ENCODE measurements around the gene TMEM115. TPM values are rescaled to one million over a fixed set of nuclear protein-coding genes. Genes with fewer than 3 reads are reported as not detected.

Gene TMEM115
- total and polyA plus RNA-seq, 2 of the 4 experiments (the other 2 are of a cell fraction): 35.3 to 47.3 TPM

- TF ChIP-seq CTCF (conservative IDR thresholded peaks at IDR 0.05; ENCODE audit: low read depth, low read length): no peak
Observed at GRCh38 chr3:50319181-50319893, 40.0 kb downstream of the TMEM115 start (continued).

- Histone ChIP-seq H2BK5ac (ENCODE audit: low read depth, low read length, poor library complexity, severe bottlenecking) (no peak overlapping the region), H2BK120ac (ENCODE audit: low read depth, low read length) (no peak overlapping the region), H3K27ac (ENCODE audit: insufficient read depth, low read length) (no peak overlapping the region), H3K23ac (ENCODE audit: low read depth, low read length) (no peak overlapping the region), H4K8ac (ENCODE audit: low read depth in 2 of 2, low read length in 2 of 2) (no peak overlapping the region), H3K9me3 (ENCODE audit: control insufficient read depth, insufficient read depth, low read length) (no peaks in the 10 kb centered on the region), H2AK5ac (ENCODE audit: low read depth, low read length) (no peak overlapping the region), H4K20me1 (ENCODE audit: insufficient read depth, low read length) (0 out of 2 replicates have a peak, but pooled peaks cover 18% of the 10 kb centered on the region), H3K9ac (ENCODE audit: low read depth, low read length) (no peak overlapping the region), H2BK20ac (ENCODE audit: low read depth, low read length) (no peak overlapping the region), H2AK9ac (replicated peaks; ENCODE audit: low read depth, low read length, poor library complexity) (no peak overlapping the region), H3K27me3 (ENCODE audit: control insufficient read depth, insufficient read depth, low read length) (no peaks in the 10 kb centered on the region), H3K4ac (ENCODE audit: low read depth, low read length) (no peak overlapping the region), H4K5ac (ENCODE audit: low read depth, low read length) (no peak overlapping the region), H3K14ac (replicated peaks; ENCODE audit: low read depth, low read length) (no peak overlapping the region), H3K4me1 (ENCODE audit: control insufficient read depth, insufficient read depth, low read length) (peaks cover 25% of the 10 kb centered on the region), H3K18ac (ENCODE audit: low read depth, low read length) (no peak overlapping the region), H3K4me2 (ENCODE audit: low read depth, low read length) (no peak overlapping the region), H4K91ac (ENCODE audit: insufficient read depth, low read depth, low read length) (no peak overlapping the region), H2BK15ac (ENCODE audit: low read depth, low read length) (no peak overlapping the region), H3K4me3 (ENCODE audit: insufficient read depth, low read depth, low read length) (no peak overlapping the region), H3K79me1 (ENCODE audit: low read depth in 1 of 2, low read length in 2 of 2) (peaks cover 29 to 57% of the 10 kb centered on the region in 2 experiments), H3K9me1 (ENCODE audit: insufficient read depth, low read length) (peaks cover 23% of the 10 kb centered on the region), H3K36me3 (ENCODE audit: control insufficient read depth, insufficient read depth, low read length) (peaks cover 38% of the 10 kb centered on the region), H3K56ac (ENCODE audit: extremely low read depth, insufficient read depth, low read length) (no peak overlapping the region), H2AFZ (replicated peaks; ENCODE audit: low read length, poor library complexity) (no peak overlapping the region)
- BruUV-seq (replicated peaks): no TSS peak
- ChIA-PET POLR2A (ENCODE audit: unreplicated experiment) (no interaction called here), CTCF (no interaction called here)
- in situ Hi-C loops (cut with MboI; ENCODE audit: low sequenced_read_pairs): no loop called here
- 89% methylated on average over 7 of the region's 10 CpGs; no CpG with 5 or more reads in 1 of the 2 experiments for WGBS, 2 experiments (ENCODE audit: extremely low coverage in 2 of 2, insufficient read length in 1 of 2)
- intact Hi-C loops (cut with micrococcal nuclease): no loop called here
- DNase-seq (no peak), ATAC-seq (ENCODE audit: low read depth) (no peak)
- dilution Hi-C loops (cut with HindIII; ENCODE audit: low sequenced_read_pairs, unreplicated experiment): no loop called here
- no peak for TF ChIP-seq MXI1 (IDR thresholded peaks at IDR 0.05; ENCODE audit: borderline replicate concordance, low read depth, low read length)
- no peak for TF ChIP-seq MAFK (IDR thresholded peaks at IDR 0.05; ENCODE audit: low read depth, low read length)
- TF ChIP-seq NFE2L2 (IDR thresholded peaks at IDR 0.05; ENCODE audit: low read depth, low read length): no peak
- no peak for TF ChIP-seq RAD21 (IDR thresholded peaks at IDR 0.05; ENCODE audit: low read length)
- TF ChIP-seq BHLHE40 (IDR thresholded peaks at IDR 0.05; ENCODE audit: low read depth, low read length): no peak
- TF ChIP-seq MAZ (IDR thresholded peaks at IDR 0.05; ENCODE audit: borderline replicate concordance, low read depth, low read length): no peak
- no peak for TF ChIP-seq CEBPB (IDR thresholded peaks at IDR 0.05; ENCODE audit: low read depth, low read length)
- no peak for TF ChIP-seq FOS (IDR thresholded peaks at IDR 0.05; ENCODE audit: low read depth, low read length)
- no peak for TF ChIP-seq SMC3 (IDR thresholded peaks at IDR 0.05; ENCODE audit: low read depth, low read length)
- TF ChIP-seq ELK1 (IDR thresholded peaks at IDR 0.05; ENCODE audit: borderline replicate concordance, low read depth, low read length): no peak
- TF ChIP-seq RFX5 (IDR thresholded peaks at IDR 0.05; ENCODE audit: low read depth, low read length): no peak
- TF ChIP-seq RCOR1 (IDR thresholded peaks at IDR 0.05; ENCODE audit: insufficient replicate concordance, low read length): no peak
- TF ChIP-seq CHD1 (IDR thresholded peaks at IDR 0.05; ENCODE audit: low read depth, low read length): no peak
Observed at GRCh38 chr3:50318615-50319014, 40.7 kb downstream of the TMEM115 start.
